ENCODE measurements around the gene AP1S2.
A peak's percentile ranks its signal among the peaks of the same experiment; 100 is the strongest.

AP1S2 gene

GRCh38 chrX:15812192-15812938 lies 42.2 kb downstream of the AP1S2 start:
- no peak for DNase-seq (ENCODE audit: low spot score)

GRCh38 chrX:15808254-15808653 lies 46.4 kb downstream of the AP1S2 start:
- no peak for DNase-seq (ENCODE audit: low spot score)

- DNase-seq (ENCODE audit: low spot score): no peak
Measured at GRCh38 chrX:15804563-15804962, 50.0 kb downstream of the AP1S2 start.

GRCh38 chrX:15797707-15798106 lies 56.9 kb downstream of the AP1S2 start:
- DNase-seq (ENCODE audit: low spot score): no peak

- peak; percentile 15 for DNase-seq (ENCODE audit: low spot score)
Measured at GRCh38 chrX:15790769-15791290, 63.8 kb downstream of the AP1S2 start.

- peak; percentile 88 for DNase-seq (ENCODE audit: low spot score)
Measured at GRCh38 chrX:15789979-15790768, 64.4 kb downstream of the AP1S2 start, which contains the start of gene ZRSR2. Gene ZRSR2, plus strand, starts transcription at chrX:15790484. Its CDS starts 12 bp downstream, at chrX:15790496.

- no peak for DNase-seq (ENCODE audit: low spot score)
Measured at GRCh38 chrX:15786915-15787314, 67.7 kb downstream of the AP1S2 start.

GRCh38 chrX:15785176-15785750 lies 69.3 kb downstream of the AP1S2 start:
- DNase-seq (ENCODE audit: low spot score): no peak

GRCh38 chrX:15781961-15782699 lies 72.5 kb downstream of the AP1S2 start:
- peak; percentile 20 for DNase-seq (ENCODE audit: low spot score)

All from germinal center (tissue), 1 donor.